Measurements from ENCODE around the gene STOM. TPM values are rescaled to one million over a fixed set of nuclear protein-coding genes. Genes with fewer than 3 reads are reported as not detected.

STOM gene
- total and polyA plus RNA-seq, 10 of the 15 experiments (the other 5 are each of a cell fraction or from before 2014, with no cell fraction given): 6.7 to 47.4 (median 39.8) TPM

DNA sequence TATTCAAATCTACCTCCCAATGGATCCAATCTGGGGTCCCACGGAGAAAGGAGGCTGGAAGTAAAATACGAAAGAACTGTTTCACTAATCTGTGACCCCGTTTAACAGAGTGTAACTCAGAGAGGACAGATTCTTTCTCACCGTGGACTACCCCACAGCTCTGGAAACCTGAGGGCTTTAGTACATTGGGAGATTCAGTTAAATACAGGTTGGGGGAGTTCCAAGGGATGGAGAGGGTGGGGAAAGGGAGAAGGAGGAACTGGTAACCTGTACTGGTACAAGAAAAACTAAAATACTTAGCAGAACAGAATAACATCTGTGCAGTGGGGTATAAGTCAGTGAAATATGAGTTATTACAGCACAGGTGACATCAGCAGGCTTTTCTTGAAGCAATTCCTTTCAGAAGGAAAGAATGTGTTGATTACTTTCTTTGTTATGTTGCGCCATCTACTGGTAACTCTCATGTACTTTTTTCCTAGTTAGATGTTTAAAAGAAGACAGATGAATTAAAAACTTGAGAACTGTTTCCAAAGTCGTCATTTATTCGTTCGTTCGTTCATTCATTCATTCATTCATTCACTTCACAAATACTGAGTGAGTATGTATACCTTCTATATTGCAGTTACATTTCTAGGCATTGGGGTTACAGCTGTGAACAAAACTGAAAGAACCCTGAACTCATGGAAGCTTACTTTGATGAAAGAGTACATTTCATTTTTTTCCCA lies 30.0 kb upstream of the STOM start (continued):
- TF ChIP-seq, protein P1, sequence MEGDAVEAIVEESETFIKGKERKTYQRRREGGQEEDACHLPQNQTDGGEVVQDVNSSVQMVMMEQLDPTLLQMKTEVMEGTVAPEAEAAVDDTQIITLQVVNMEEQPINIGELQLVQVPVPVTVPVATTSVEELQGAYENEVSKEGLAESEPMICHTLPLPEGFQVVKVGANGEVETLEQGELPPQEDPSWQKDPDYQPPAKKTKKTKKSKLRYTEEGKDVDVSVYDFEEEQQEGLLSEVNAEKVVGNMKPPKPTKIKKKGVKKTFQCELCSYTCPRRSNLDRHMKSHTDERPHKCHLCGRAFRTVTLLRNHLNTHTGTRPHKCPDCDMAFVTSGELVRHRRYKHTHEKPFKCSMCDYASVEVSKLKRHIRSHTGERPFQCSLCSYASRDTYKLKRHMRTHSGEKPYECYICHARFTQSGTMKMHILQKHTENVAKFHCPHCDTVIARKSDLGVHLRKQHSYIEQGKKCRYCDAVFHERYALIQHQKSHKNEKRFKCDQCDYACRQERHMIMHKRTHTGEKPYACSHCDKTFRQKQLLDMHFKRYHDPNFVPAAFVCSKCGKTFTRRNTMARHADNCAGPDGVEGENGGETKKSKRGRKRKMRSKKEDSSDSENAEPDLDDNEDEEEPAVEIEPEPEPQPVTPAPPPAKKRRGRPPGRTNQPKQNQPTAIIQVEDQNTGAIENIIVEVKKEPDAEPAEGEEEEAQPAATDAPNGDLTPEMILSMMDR (IDR thresholded peaks at IDR 0.05 in 2 of 3, conservative IDR thresholded peaks at IDR 0.05 in 1 of 3; ENCODE audit: control insufficient read depth in 2 of 3, extremely low read depth in 1 of 3, insufficient read depth in 1 of 3, low read depth in 3 of 3, low read length in 3 of 3): peak; percentile 33 to 68 (median 46); a peak in 5 of 6 replicates
- no peak for TF ChIP-seq SP1 (IDR thresholded peaks at IDR 0.05; ENCODE audit: low read depth, low read length)

DNA sequence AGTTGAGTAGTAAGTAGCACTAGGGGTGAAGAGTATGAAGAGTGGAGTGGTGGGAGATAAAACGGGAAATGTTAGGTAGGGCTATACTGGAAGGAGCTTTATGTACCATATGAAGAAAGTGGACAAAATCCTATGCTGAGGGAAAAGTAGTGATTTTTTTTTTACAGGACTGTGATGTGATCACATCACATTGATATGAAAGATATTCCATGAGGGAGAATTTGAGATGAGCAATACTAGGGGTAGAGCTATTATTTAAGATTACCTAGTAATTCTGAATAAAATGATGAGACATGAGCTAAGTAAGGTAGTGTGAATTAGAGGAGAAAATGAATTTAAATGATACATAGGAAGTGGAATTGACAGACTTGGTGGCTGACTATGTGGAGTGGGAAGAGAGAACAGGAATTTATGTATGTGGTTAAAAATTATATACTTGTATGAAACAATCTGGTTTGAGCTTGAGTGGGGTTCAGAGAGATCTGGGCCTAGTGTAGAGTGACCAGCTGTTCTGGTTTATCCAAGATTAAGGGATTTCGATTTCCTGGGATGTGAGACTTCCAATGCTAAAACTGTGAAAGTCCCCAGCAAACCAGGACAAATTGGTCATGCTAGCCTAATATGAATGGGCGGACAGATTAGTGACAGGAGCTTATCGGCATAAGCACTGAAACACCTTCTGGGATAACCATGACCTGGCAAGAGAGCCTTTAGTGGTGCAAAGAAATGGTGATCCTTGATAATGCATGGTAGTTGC lies 29.3 kb upstream of the STOM start:
- H3K9me3 ChIP-seq (replicated peaks; ENCODE audit: control insufficient read depth, insufficient read depth, low read length): no peaks in the 10 kb centered on the region
- H3K27me3 ChIP-seq (replicated peaks in 1 of 2; ENCODE audit: control insufficient read depth in 2 of 2, insufficient read depth in 2 of 2, low read length in 1 of 2): no peaks in the 10 kb centered on the region
- no peak overlapping the region for H3K4me3 ChIP-seq
- H3K4me2 ChIP-seq (ENCODE audit: control insufficient read depth, insufficient read depth): no peak overlapping the region
- no peak for FAIRE-seq
- WGBS (ENCODE audit: insufficient coverage, insufficient replicate concordance, low lambda C conversion rate, missing lambda C conversion rate): 61% methylated on average over 4 of the region's 4 CpGs
- no peak overlapping the region for H3K9ac ChIP-seq (ENCODE audit: control insufficient read depth, insufficient read depth, low read length)
- H3K79me2 ChIP-seq (ENCODE audit: control insufficient read depth, insufficient read depth, low read length): no peaks in the 10 kb centered on the region
- ChIA-PET SMC1A (ENCODE audit: uncharacterized antibody, unreplicated experiment) (interaction anchor here (0.7 to 8.3 kb wide), 17 partner anchors 8 to 223 kb away, joined by 3 to 147 read pairs (median 4); no protein-coding TSS in a partner anchor), CTCF (interaction anchor here (0.6 to 8.2 kb wide), 31 partner anchors 9 to 1015 kb away, joined by 3 to 318 read pairs (median 4); no protein-coding TSS in a partner anchor), POLR2A (no interaction called here), RAD21 (ENCODE audit: unreplicated experiment) (interaction anchor here (0.7 to 7.3 kb wide), 9 partner anchors 10 to 187 kb away, joined by 3 to 106 read pairs (median 3); no protein-coding TSS in a partner anchor)
- no peak overlapping the region for H2AFZ ChIP-seq (ENCODE audit: control insufficient read depth, low read depth, low read length)
- no peak for ATAC-seq
- no TSS peak for BruUV-seq (replicated peaks)
- H3K4me1 ChIP-seq (ENCODE audit: control insufficient read depth, insufficient read depth, low read length): no peaks in the 10 kb centered on the region
- no peak overlapping the region for H3K27ac ChIP-seq (ENCODE audit: control insufficient read depth, insufficient read depth)
- DNase-seq (ENCODE audit: low read depth, low spot score): no peak
- intact Hi-C loops (cut with micrococcal nuclease; ENCODE audit: unreplicated experiment) (loop anchor here (10.0 kb wide), 1 partner anchor 655 kb away; no protein-coding TSS in a partner anchor), in situ Hi-C loops (cut with MboI) (loop anchor here (5.0 kb wide), 2 partner anchors 82 to 182 kb away; no protein-coding TSS in a partner anchor)
- no peaks in the 10 kb centered on the region for H4K20me1 ChIP-seq (ENCODE audit: control insufficient read depth, insufficient read depth)
- no peaks in the 10 kb centered on the region for H3K36me3 ChIP-seq (ENCODE audit: control insufficient read depth in 2 of 2, insufficient read depth in 2 of 2, low read length in 1 of 2)
- no peak for TF ChIP-seq HDAC6 (IDR thresholded peaks at IDR 0.05; ENCODE audit: unreplicated experiment)
- TF ChIP-seq RFX5 (IDR thresholded peaks at IDR 0.05; ENCODE audit: low read depth, low read length): no peak
- TF ChIP-seq, protein P2, sequence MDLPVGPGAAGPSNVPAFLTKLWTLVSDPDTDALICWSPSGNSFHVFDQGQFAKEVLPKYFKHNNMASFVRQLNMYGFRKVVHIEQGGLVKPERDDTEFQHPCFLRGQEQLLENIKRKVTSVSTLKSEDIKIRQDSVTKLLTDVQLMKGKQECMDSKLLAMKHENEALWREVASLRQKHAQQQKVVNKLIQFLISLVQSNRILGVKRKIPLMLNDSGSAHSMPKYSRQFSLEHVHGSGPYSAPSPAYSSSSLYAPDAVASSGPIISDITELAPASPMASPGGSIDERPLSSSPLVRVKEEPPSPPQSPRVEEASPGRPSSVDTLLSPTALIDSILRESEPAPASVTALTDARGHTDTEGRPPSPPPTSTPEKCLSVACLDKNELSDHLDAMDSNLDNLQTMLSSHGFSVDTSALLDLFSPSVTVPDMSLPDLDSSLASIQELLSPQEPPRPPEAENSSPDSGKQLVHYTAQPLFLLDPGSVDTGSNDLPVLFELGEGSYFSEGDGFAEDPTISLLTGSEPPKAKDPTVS (IDR thresholded peaks at IDR 0.05; ENCODE audit: low read depth, low read length): no peak
- TF ChIP-seq, protein P3, sequence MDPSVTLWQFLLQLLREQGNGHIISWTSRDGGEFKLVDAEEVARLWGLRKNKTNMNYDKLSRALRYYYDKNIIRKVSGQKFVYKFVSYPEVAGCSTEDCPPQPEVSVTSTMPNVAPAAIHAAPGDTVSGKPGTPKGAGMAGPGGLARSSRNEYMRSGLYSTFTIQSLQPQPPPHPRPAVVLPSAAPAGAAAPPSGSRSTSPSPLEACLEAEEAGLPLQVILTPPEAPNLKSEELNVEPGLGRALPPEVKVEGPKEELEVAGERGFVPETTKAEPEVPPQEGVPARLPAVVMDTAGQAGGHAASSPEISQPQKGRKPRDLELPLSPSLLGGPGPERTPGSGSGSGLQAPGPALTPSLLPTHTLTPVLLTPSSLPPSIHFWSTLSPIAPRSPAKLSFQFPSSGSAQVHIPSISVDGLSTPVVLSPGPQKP (IDR thresholded peaks at IDR 0.05; ENCODE audit: low read depth, low read length): no peak
- TF ChIP-seq, protein P4, sequence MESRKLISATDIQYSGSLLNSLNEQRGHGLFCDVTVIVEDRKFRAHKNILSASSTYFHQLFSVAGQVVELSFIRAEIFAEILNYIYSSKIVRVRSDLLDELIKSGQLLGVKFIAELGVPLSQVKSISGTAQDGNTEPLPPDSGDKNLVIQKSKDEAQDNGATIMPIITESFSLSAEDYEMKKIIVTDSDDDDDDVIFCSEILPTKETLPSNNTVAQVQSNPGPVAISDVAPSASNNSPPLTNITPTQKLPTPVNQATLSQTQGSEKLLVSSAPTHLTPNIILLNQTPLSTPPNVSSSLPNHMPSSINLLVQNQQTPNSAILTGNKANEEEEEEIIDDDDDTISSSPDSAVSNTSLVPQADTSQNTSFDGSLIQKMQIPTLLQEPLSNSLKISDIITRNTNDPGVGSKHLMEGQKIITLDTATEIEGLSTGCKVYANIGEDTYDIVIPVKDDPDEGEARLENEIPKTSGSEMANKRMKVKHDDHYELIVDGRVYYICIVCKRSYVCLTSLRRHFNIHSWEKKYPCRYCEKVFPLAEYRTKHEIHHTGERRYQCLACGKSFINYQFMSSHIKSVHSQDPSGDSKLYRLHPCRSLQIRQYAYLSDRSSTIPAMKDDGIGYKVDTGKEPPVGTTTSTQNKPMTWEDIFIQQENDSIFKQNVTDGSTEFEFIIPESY (IDR thresholded peaks at IDR 0.05): no peak
- TF ChIP-seq, protein P5, sequence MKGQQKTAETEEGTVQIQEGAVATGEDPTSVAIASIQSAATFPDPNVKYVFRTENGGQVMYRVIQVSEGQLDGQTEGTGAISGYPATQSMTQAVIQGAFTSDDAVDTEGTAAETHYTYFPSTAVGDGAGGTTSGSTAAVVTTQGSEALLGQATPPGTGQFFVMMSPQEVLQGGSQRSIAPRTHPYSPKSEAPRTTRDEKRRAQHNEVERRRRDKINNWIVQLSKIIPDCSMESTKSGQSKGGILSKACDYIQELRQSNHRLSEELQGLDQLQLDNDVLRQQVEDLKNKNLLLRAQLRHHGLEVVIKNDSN (IDR thresholded peaks at IDR 0.05; ENCODE audit: borderline replicate concordance, extremely low read length, insufficient read depth, low read depth, low read length): no peak
- no peak for TF ChIP-seq NFIC (IDR thresholded peaks at IDR 0.05; ENCODE audit: low read depth, low read length)
- TF ChIP-seq EZH2 (IDR thresholded peaks at IDR 0.05; ENCODE audit: borderline replicate concordance, control insufficient read depth, low read depth, low read length): no peak

All from GM12878 (cell line).